K562 (cell line): ENCODE data around the gene SORCS1. TPM values are rescaled to one million over a fixed set of nuclear protein-coding genes. Genes with fewer than 3 reads are reported as not detected.

ENCODE experiments used
- ATAC-seq: fragments of 200-7000 bp; cut with Tn5 transposase; 3 replicates; pipeline ENCODE4 v1.9.1; 2020; ENCODE audit warnings: moderate library complexity
- BruUV-seq: library from RNA; stranded (reverse); fragments of 400-500 nt; replicated peaks from 2 replicates; lab custom pipeline; 2021; lab: Mats Ljungman, UMichigan
- CTCF ChIA-PET: fragments of 300-600 bp; formaldehyde crosslinking; extraction: SDS; loops from one replicate; lab custom pipeline; 2021; ENCODE audit warnings: low intra/inter-chr PET ratio; lab: Yijun Ruan, JAX
- POLR2A ChIA-PET: fragments of 300-600, 350-650 bp; sonication (Branson Sonifier 250); formaldehyde crosslinking; extraction: SDS; loops from one replicate; lab custom pipeline; 2021; ENCODE audit warnings: antibody characterized with exemption, inconsistent platforms; lab: Yijun Ruan, JAX
- DNase-seq, 4 experiments: peaks; one replicate each; pipeline versions ENCODE4 v3.0.0 to v3.0.0-alpha.2; 2011 to 2018; ENCODE audit warnings: low spot score in 3 of 4, mixed read lengths in 3 of 4; ENCODE audit errors: extremely low read depth in 1 of 4
- FAIRE-seq: peaks from 2 replicates; lab custom pipeline; 2011; peaks lifted over from hg19 to GRCh38; lab: Jason Lieb, UNC
- H2AFZ ChIP-seq: 2 replicates; pipeline ENCODE4 v1.6.0; 2011; ENCODE audit warnings: low read depth, low read length, control low read depth, inconsistent platforms
- H3K27ac ChIP-seq: fragments of 200-600 bp; 3 replicates; pipeline ENCODE4 v1.8.0; 2011; ENCODE audit warnings: low read depth, mild to moderate bottlenecking, control low read depth, inconsistent platforms, low read length, moderate library complexity, mixed read lengths; ENCODE audit errors: extremely low read depth
- H3K27me3 ChIP-seq, 2 experiments: fragments of 300-600 bp in 1 of 2; 2 replicates in 1 of 2; 3 replicates in 1 of 2; pipeline versions ENCODE4 v1.6.0 to v1.8.0; 2011; ENCODE audit warnings: inconsistent platforms in 2 of 2, low read length in 2 of 2, mild to moderate bottlenecking in 1 of 2, mixed read lengths in 1 of 2, moderate library complexity in 1 of 2; ENCODE audit not compliant: control insufficient read depth in 2 of 2, insufficient read depth in 2 of 2
- H3K36me3 ChIP-seq: fragments of 300-600 bp; 3 replicates; pipeline ENCODE4 v1.8.0; 2011; ENCODE audit warnings: mild to moderate bottlenecking, low read length, inconsistent platforms; ENCODE audit not compliant: control insufficient read depth, insufficient read depth
- H3K4me1 ChIP-seq, 2 experiments: fragments of 200-600 bp in 1 of 2; replicated peaks in 1 of 2; 2 replicates in 1 of 2; 3 replicates in 1 of 2; pipeline versions ENCODE4 v1.5.1 to v1.8.0; 2011; ENCODE audit warnings: inconsistent platforms in 2 of 2, low read length in 2 of 2, mild to moderate bottlenecking in 1 of 2, mixed read lengths in 1 of 2, moderate library complexity in 1 of 2; ENCODE audit not compliant: control insufficient read depth in 2 of 2, insufficient read depth in 2 of 2
- H3K4me2 ChIP-seq: 2 replicates; pipeline ENCODE4 v1.6.1; 2011; ENCODE audit warnings: low read length, control low read depth, inconsistent platforms, mixed read lengths; ENCODE audit not compliant: insufficient read depth
- H3K4me3 ChIP-seq: fragments of 200-600 bp; sonication (generic), shearing (Covaris generic); 2 replicates; pipeline ENCODE4 v1.5.1; 2016; ENCODE audit warnings: control low read depth, inconsistent platforms
- H3K79me2 ChIP-seq: fragments of 200-600 bp; 3 replicates; pipeline ENCODE4 v1.8.0; 2011; ENCODE audit warnings: low read length, inconsistent platforms; ENCODE audit not compliant: control insufficient read depth, insufficient read depth
- H3K9ac ChIP-seq, 2 experiments: 2 replicates each; pipeline versions ENCODE4 v1.6.0 to v1.6.1; 2011; ENCODE audit warnings: low read depth in 2 of 2, low read length in 2 of 2, control low read depth in 1 of 2, inconsistent platforms in 1 of 2, mild to moderate bottlenecking in 1 of 2, mixed read lengths in 1 of 2; ENCODE audit not compliant: insufficient read depth in 1 of 2
- H3K9me1 ChIP-seq: one replicate; pipeline ENCODE4 v1.6.0; 2011; ENCODE audit warnings: inconsistent platforms, mild to moderate bottlenecking, low read length, moderate library complexity; ENCODE audit not compliant: control insufficient read depth, insufficient read depth
- H3K9me3 ChIP-seq: replicated peaks from 2 replicates; pipeline ENCODE4 v1.5.1; 2011; ENCODE audit warnings: low read depth, low read length, inconsistent platforms; ENCODE audit not compliant: control insufficient read depth, insufficient read depth
- H4K20me1 ChIP-seq: replicated peaks from 2 replicates; pipeline ENCODE4 v1.6.1; 2011; ENCODE audit warnings: low read length, inconsistent platforms, mixed read lengths; ENCODE audit not compliant: control insufficient read depth, insufficient read depth
- CREBBP ChIP-seq: IDR thresholded peaks from one replicate; pipeline ENCODE4 v1.6.1; 2012; ENCODE audit warnings: low read depth, mild to moderate bottlenecking, control low read depth, inconsistent platforms, low read length
- DMBX1 ChIP-seq: fragments of 250-450 bp; sonication (Bioruptor Pico); IDR thresholded peaks from 2 replicates; pipeline ENCODE4 v1.8.0; 2022; ENCODE audit warnings: inconsistent platforms, mild to moderate bottlenecking, moderate library complexity, borderline replicate concordance
- HEY1 ChIP-seq: fragments of 250-450 bp; sonication (Bioruptor Pico); IDR thresholded peaks from 2 replicates; pipeline ENCODE4 v1.5.0; 2020; ENCODE audit warnings: mild to moderate bottlenecking, moderate library complexity, borderline replicate concordance
- HNRNPK ChIP-seq: fragments of 200-400 bp; formaldehyde crosslinking; IDR thresholded peaks from one replicate; pipeline ENCODE4 v1.6.1; 2018; ENCODE audit warnings: mild to moderate bottlenecking, low read depth, low read length; ENCODE audit not compliant: poor library complexity, severe bottlenecking
- NFE2L1 ChIP-seq: fragments of 450-650 bp; IDR thresholded peaks from 2 replicates; pipeline ENCODE4 v1.6.1; 2016; ENCODE audit warnings: missing genetic modification characterization, low read depth, mild to moderate bottlenecking, missing compliant biosample characterization, moderate library complexity, borderline replicate concordance
- RNF2 ChIP-seq: sonication (generic); IDR thresholded peaks from 2 replicates; pipeline ENCODE4 v1.6.1; 2016
- SRSF7 ChIP-seq: fragments of 200-400 bp; formaldehyde crosslinking; optimal IDR thresholded peaks from 2 replicates; pipeline ENCODE3; 2017; ENCODE audit warnings: mild to moderate bottlenecking, low read depth, low read length
- ZNF24 ChIP-seq: fragments of 450-650 bp; IDR thresholded peaks from 2 replicates; pipeline ENCODE4 v1.6.1; 2016
- ZNF644 ChIP-seq: fragments of 200-800 bp; sonication (Bioruptor generic); IDR thresholded peaks from 2 replicates; pipeline ENCODE4 v1.6.1; 2016; ENCODE audit warnings: low read depth, missing genetic modification characterization, missing compliant biosample characterization
- ZNF668 ChIP-seq: fragments of 250-450 bp; sonication (Bioruptor Pico); IDR thresholded peaks from 2 replicates; pipeline ENCODE4 v1.8.0; 2022; ENCODE audit warnings: mild to moderate bottlenecking, inconsistent platforms
- ZNF707 ChIP-seq: fragments of 250-450 bp; sonication (Bioruptor Pico); conservative IDR thresholded peaks from 2 replicates; pipeline ENCODE4 v1.8.0; 2022; ENCODE audit warnings: inconsistent platforms, mild to moderate bottlenecking, moderate library complexity
- ZNF717 ChIP-seq: fragments of 250-450 bp; sonication (Bioruptor Pico); IDR thresholded peaks from 2 replicates; pipeline ENCODE4 v1.5.0; 2021
- ZZZ3 ChIP-seq: fragments of 450-650 bp; IDR thresholded peaks from 2 replicates; pipeline ENCODE4 v1.6.1; 2016; ENCODE audit warnings: antibody characterized with exemption, mild to moderate bottlenecking, moderate library complexity
- WGBS: fragments of 100-300 bp; shearing (Covaris generic); methylation state at CpG from one replicate; pipeline ENCODE4 v1.1.6; 2016; ENCODE audit warnings: low coverage, mixed read lengths; ENCODE audit not compliant: insufficient coverage; ENCODE audit errors: missing lambda C conversion rate; 5-methylcytosine and 5-hydroxymethylcytosine counted together
- in situ Hi-C: fragments of 300-500 bp; cut with MboI; formaldehyde crosslinking; loops from 4 replicates; pipeline ENCODE4 v1.15.0; 2018; ENCODE audit warnings: inconsistent platforms, mixed read lengths
- intact Hi-C: fragments of 100-400 bp; cut with micrococcal nuclease; formaldehyde crosslinking; loops from 2 replicates; pipeline ENCODE4 v1.14.2; 2022
- polyA plus RNA-seq, 8 experiments: library from polyadenylated mRNA; depleted of rRNA in 4 of 8; stranded (reverse) in 5 of 8; unstranded in 3 of 8; fragments of >200 nt; fragmentation: Nextera tagmentation in 2 of 8; fragmentation: Illumina TruSeq in 1 of 8; extraction: Ambion mirVana in 2 of 8; extraction: Trizol in 1 of 8; gene quantifications; 2 replicates each; pipeline versions ENCODE4 v1.2.1 to v1.2.3, GENCODE V29; 2011 to 2014; ENCODE audit warnings: inconsistent platforms in 1 of 8, missing spikeins in 1 of 8
- total RNA-seq, 7 experiments: library from RNA; depleted of rRNA in 6 of 7; stranded (reverse); fragments of >200 nt in 6 of 7; fragmentation: Illumina TruSeq in 2 of 7; extraction: Trizol in 2 of 7; gene quantifications; 2 replicates each; pipeline versions ENCODE4 v1.2.1 to v1.2.3, GENCODE V29; 2011 to 2021; ENCODE audit warnings: low replicate concordance in 1 of 7
- TF ChIP-seq, protein P1 (sequence below): fragments of 450-650 bp; formaldehyde crosslinking; conservative IDR thresholded peaks from 2 replicates; pipeline ENCODE4 v1.4.0; 2022; ENCODE audit warnings: mild to moderate bottlenecking, missing genetic modification characterization
- TF ChIP-seq, protein P2 (sequence below): sonication (generic); formaldehyde crosslinking; IDR thresholded peaks from 2 replicates; pipeline ENCODE4 v1.9.0; 2022; ENCODE audit warnings: mild to moderate bottlenecking, missing genetic modification reagents
- TF ChIP-seq, protein P3 (sequence below): fragments of 250-450 bp; sonication (Bioruptor Pico); IDR thresholded peaks from 2 replicates; pipeline ENCODE4 v1.4.0; 2020
- TF ChIP-seq, protein P4 (sequence below): fragments of 200-800 bp; sonication (Bioruptor generic); IDR thresholded peaks from 2 replicates; pipeline ENCODE4 v1.6.1; 2016; ENCODE audit warnings: missing genetic modification characterization, missing compliant biosample characterization

SORCS1 gene
- total and polyA plus RNA-seq, 9 of the 15 experiments (the other 6 are each of a cell fraction or from before 2014, with no cell fraction given), result 1.5 to 3.9 (median 2.7) TPM

DNA sequence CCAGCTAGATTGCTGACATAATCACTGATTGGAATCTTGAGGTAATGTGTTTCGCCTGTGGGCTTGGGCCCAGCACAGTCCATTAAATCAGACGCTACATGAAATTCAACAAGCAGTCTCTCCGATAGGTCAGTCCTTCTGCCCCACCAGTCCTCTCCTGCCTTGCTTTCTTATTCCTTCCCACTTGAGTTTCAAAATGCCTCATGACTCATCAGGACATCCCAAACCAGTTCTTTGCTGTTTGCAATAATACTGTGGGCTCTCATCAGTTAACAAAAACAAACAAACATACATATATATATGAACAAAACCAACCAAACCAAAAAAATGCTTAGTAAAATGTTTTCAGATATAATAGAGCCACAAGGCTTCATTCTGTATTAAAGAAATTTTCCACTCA is 599.0 kb downstream of the SORCS1 start:
- no TSS peak for BruUV-seq
- POLR2A ChIA-PET, result no interaction called here
- DNase-seq, result no peak
- Histone ChIP-seq H3K9me1 (no peaks in the 10 kb centered on the region), H3K9ac (no peak overlapping the region), H2AFZ (no peak overlapping the region), H3K9me3 (no peaks in the 10 kb centered on the region), H3K4me1 (no peaks in the 10 kb centered on the region), H3K4me2 (no peak overlapping the region), H4K20me1 (no peaks in the 10 kb centered on the region), H3K27me3 (no peaks in the 10 kb centered on the region), H3K36me3 (no peaks in the 10 kb centered on the region), H3K79me2 (no peaks in the 10 kb centered on the region), H3K4me3 (no peak overlapping the region)
- FAIRE-seq, result no peak
- CTCF ChIA-PET, result no interaction called here
- in situ Hi-C loops, result no loop called here
- no peak for ATAC-seq
- WGBS, result 0% methylated on average over 3 of the region's 3 CpGs
- intact Hi-C loops, result no loop called here
- no peak for TF ChIP-seq ZNF707 (CRISPR knock-in tag)
- no peak for TF ChIP-seq RNF2
- TF ChIP-seq, protein P1, sequence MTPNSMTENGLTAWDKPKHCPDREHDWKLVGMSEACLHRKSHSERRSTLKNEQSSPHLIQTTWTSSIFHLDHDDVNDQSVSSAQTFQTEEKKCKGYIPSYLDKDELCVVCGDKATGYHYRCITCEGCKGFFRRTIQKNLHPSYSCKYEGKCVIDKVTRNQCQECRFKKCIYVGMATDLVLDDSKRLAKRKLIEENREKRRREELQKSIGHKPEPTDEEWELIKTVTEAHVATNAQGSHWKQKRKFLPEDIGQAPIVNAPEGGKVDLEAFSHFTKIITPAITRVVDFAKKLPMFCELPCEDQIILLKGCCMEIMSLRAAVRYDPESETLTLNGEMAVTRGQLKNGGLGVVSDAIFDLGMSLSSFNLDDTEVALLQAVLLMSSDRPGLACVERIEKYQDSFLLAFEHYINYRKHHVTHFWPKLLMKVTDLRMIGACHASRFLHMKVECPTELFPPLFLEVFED (CRISPR knock-in tag), result no peak
- TF ChIP-seq CREBBP, result no peak
- TF ChIP-seq, protein P2, sequence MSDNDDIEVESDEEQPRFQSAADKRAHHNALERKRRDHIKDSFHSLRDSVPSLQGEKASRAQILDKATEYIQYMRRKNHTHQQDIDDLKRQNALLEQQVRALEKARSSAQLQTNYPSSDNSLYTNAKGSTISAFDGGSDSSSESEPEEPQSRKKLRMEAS, result no peak
- TF ChIP-seq ZZZ3, result no peak
- no peak for TF ChIP-seq ZNF717 (CRISPR knock-in tag)
- no peak for TF ChIP-seq ZNF668
- TF ChIP-seq HEY1 (CRISPR knock-in tag), result no peak
- no peak for TF ChIP-seq NFE2L1 (tag)
- TF ChIP-seq ZNF24, result no peak
- no peak for TF ChIP-seq HNRNPK
- TF ChIP-seq DMBX1 (CRISPR knock-in tag), result no peak
- TF ChIP-seq, protein P3, sequence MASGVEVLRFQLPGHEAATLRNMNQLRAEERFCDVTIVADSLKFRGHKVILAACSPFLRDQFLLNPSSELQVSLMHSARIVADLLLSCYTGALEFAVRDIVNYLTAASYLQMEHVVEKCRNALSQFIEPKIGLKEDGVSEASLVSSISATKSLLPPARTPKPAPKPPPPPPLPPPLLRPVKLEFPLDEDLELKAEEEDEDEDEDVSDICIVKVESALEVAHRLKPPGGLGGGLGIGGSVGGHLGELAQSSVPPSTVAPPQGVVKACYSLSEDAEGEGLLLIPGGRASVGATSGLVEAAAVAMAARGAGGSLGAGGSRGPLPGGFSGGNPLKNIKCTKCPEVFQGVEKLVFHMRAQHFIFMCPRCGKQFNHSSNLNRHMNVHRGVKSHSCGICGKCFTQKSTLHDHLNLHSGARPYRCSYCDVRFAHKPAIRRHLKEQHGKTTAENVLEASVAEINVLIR (CRISPR knock-in tag), result no peak
- TF ChIP-seq ZNF644, result no peak
- TF ChIP-seq, protein P4, sequence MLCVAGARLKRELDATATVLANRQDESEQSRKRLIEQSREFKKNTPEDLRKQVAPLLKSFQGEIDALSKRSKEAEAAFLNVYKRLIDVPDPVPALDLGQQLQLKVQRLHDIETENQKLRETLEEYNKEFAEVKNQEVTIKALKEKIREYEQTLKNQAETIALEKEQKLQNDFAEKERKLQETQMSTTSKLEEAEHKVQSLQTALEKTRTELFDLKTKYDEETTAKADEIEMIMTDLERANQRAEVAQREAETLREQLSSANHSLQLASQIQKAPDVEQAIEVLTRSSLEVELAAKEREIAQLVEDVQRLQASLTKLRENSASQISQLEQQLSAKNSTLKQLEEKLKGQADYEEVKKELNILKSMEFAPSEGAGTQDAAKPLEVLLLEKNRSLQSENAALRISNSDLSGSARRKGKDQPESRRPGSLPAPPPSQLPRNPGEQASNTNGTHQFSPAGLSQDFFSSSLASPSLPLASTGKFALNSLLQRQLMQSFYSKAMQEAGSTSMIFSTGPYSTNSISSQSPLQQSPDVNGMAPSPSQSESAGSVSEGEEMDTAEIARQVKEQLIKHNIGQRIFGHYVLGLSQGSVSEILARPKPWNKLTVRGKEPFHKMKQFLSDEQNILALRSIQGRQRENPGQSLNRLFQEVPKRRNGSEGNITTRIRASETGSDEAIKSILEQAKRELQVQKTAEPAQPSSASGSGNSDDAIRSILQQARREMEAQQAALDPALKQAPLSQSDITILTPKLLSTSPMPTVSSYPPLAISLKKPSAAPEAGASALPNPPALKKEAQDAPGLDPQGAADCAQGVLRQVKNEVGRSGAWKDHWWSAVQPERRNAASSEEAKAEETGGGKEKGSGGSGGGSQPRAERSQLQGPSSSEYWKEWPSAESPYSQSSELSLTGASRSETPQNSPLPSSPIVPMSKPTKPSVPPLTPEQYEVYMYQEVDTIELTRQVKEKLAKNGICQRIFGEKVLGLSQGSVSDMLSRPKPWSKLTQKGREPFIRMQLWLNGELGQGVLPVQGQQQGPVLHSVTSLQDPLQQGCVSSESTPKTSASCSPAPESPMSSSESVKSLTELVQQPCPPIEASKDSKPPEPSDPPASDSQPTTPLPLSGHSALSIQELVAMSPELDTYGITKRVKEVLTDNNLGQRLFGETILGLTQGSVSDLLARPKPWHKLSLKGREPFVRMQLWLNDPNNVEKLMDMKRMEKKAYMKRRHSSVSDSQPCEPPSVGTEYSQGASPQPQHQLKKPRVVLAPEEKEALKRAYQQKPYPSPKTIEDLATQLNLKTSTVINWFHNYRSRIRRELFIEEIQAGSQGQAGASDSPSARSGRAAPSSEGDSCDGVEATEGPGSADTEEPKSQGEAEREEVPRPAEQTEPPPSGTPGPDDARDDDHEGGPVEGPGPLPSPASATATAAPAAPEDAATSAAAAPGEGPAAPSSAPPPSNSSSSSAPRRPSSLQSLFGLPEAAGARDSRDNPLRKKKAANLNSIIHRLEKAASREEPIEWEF, result no peak
- no peak for TF ChIP-seq SRSF7
- TF ChIP-seq, all 486 proteins: peak for 0
- no peak overlapping the region for H3K27ac ChIP-seq
